PFSK-1 (cell line): ENCODE results near the gene HOTAIR.

Experiments
- FOXP2 ChIP-seq: optimal IDR thresholded peaks from 2 replicates; pipeline ENCODE3; 2011; ENCODE audit warnings: borderline replicate concordance, control low read depth, inconsistent platforms; ENCODE audit not compliant: insufficient read depth; ENCODE audit errors: extremely low read length, extremely low read depth
- POLR2AphosphoS5 ChIP-seq: IDR thresholded peaks from 2 replicates; pipeline ENCODE4 v1.6.1; 2012; ENCODE audit warnings: low read depth, mild to moderate bottlenecking, control low read depth, low read length, moderate library complexity
- SIN3A ChIP-seq: IDR thresholded peaks from 2 replicates; pipeline ENCODE4 v1.6.1; 2012; ENCODE audit warnings: mild to moderate bottlenecking, low read length, moderate library complexity, borderline replicate concordance; ENCODE audit not compliant: insufficient read depth
- TAF1 ChIP-seq: IDR thresholded peaks from 2 replicates; pipeline ENCODE4 v1.6.1; 2012; ENCODE audit warnings: low read length, control low read depth, borderline replicate concordance; ENCODE audit not compliant: insufficient read depth
- TF ChIP-seq, protein P1 (sequence below), 2 experiments: IDR thresholded peaks; 2 replicates each; pipeline versions ENCODE4 v1.6.1 to v1.8.0; 2011 to 2012; ENCODE audit warnings: low read depth in 2 of 2, low read length in 2 of 2, control low read depth in 1 of 2, inconsistent platforms in 1 of 2, mild to moderate bottlenecking in 1 of 2, moderate library complexity in 1 of 2; ENCODE audit not compliant: insufficient read depth in 1 of 2

GRCh38 chr12:53916788-53917655, 57.7 kb downstream of the HOTAIR start:
- TF ChIP-seq, protein P1, sequence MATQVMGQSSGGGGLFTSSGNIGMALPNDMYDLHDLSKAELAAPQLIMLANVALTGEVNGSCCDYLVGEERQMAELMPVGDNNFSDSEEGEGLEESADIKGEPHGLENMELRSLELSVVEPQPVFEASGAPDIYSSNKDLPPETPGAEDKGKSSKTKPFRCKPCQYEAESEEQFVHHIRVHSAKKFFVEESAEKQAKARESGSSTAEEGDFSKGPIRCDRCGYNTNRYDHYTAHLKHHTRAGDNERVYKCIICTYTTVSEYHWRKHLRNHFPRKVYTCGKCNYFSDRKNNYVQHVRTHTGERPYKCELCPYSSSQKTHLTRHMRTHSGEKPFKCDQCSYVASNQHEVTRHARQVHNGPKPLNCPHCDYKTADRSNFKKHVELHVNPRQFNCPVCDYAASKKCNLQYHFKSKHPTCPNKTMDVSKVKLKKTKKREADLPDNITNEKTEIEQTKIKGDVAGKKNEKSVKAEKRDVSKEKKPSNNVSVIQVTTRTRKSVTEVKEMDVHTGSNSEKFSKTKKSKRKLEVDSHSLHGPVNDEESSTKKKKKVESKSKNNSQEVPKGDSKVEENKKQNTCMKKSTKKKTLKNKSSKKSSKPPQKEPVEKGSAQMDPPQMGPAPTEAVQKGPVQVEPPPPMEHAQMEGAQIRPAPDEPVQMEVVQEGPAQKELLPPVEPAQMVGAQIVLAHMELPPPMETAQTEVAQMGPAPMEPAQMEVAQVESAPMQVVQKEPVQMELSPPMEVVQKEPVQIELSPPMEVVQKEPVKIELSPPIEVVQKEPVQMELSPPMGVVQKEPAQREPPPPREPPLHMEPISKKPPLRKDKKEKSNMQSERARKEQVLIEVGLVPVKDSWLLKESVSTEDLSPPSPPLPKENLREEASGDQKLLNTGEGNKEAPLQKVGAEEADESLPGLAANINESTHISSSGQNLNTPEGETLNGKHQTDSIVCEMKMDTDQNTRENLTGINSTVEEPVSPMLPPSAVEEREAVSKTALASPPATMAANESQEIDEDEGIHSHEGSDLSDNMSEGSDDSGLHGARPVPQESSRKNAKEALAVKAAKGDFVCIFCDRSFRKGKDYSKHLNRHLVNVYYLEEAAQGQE (IDR thresholded peaks at IDR 0.05; ENCODE audit: insufficient read depth in 1 of 2, low read depth in 2 of 2, low read length in 2 of 2), result no peak
- TF ChIP-seq SIN3A (no peak), POLR2AphosphoS5 (no peak), TAF1 (no peak), FOXP2 (no peak)
